Measurements from ENCODE around the gene FGF23. TPM values are rescaled to one million over a fixed set of nuclear protein-coding genes. Genes with fewer than 3 reads are reported as not detected.
A peak's percentile ranks its signal among the peaks of the same experiment; 100 is the strongest.

The FGF23 gene
- total RNA-seq, 1 donor from 2014 or later = not detected

DNA sequence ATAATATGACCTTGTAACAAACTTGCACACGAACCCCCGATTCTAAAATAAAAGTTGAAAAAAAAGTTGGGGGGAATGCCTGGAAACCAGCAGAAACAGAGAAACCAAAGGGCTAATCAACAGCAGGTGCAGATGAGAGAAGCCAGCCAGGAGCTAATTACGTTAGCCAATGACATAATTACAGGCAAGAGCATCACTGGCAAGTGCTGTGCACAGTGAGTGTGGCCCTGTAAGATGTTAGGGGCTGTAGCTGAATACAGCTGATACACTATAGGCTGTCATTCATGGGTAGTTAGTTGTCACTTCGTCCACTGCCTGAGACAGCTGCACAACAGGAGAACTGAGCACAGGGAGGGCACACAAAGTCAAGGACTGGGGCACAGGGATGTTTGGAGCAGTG, 7.3 kb upstream of the FGF23 start:
- no peak for DNase-seq (ENCODE audit: low spot score)

DNA sequence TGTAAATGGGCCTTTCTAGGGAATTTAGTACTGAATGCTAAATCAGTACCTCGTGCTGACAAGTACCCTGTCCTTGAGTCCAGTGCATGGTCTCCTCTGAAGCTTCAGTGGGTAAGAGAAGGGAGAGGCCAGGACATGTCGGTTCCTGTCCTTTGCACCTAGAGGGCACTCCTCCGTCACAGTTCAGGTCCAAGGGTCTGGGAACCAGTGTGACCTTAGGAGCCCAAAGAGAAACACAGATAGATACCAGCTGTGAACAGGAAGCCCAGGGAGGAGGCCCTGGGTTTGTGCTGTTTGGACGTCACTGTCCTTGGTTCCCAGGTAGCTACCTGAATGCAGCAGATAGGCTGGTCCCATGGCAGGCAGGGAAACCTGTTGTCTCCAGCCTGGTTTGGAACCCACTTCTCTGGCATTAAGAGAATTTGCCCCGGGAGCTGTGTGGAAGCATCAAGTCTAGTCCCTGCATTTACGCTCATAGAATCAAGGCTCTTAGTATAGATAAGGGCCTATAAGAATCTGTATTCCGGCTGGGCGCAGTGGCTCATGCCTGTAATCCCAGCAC, 3.9 kb upstream of the FGF23 start:
- no peak for DNase-seq (ENCODE audit: low spot score)

DNA sequence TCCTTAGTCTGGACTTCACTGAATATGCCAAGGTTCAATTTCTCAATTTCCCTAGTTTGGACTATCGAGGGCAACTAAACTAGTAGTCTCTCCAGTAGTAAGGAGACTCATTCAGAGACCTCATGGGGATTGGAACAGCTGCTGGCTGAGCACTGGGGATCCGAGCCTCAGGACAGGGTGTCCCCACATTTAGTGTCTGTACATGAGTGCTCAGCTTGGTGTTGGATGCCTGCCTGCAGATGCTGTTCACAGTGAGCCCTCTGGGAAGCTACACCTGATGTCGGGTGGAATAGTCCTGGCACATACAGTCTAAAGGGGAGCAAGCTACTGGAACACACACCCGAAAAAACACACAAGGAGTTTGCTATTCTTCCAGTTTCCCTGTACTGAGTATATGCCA, 820 bp upstream of the FGF23 start:
- no peak for DNase-seq (ENCODE audit: low spot score)

DNA sequence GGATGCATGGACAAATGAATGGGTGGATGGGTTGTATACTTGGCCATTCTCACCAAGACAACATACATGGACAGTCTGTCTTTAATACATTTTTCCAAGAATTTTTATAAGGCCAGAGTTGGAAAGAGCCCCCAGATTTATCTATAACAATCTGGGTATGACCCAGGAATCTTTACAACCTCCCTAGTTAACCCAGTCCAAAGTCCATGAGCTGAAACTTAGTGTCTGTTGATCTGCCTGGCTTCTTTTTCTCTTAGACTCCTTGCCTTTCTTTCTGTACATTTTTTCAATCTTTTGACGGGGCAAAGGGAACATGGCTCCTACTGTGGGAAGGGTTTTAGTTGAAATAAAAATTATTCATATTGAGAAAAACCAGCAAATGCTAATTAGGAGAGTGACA, 740 bp downstream of the FGF23 start:
- DNase-seq (ENCODE audit: low spot score) = no peak

GRCh38 chr12:4375449-4375848, 4.1 kb downstream of the FGF23 start:
- no peak for DNase-seq (ENCODE audit: low spot score)

DNA sequence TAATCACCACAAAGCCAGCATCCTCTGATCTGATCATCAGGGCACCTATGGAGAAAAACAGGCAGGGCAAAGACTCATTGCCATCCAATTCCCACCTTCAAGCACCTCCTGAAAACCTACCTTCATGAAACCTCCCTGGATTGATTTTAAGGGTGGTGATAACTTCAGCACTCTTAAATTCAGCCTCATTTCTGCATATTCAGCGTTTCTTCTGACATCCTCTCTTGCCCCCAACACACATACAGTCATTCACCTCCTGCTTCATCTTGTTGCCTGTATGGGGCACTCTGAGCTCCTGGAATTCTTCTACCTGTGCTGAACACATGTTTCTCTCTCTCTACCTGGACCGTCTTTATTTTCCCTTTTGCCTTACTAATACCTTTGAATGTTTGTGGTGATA, 6.9 kb downstream of the FGF23 start:
- no peak for DNase-seq (ENCODE audit: low spot score)

GRCh38 chr12:4370265-4370664, 9.2 kb downstream of the FGF23 start:
- no peak for DNase-seq (ENCODE audit: low spot score)

DNA sequence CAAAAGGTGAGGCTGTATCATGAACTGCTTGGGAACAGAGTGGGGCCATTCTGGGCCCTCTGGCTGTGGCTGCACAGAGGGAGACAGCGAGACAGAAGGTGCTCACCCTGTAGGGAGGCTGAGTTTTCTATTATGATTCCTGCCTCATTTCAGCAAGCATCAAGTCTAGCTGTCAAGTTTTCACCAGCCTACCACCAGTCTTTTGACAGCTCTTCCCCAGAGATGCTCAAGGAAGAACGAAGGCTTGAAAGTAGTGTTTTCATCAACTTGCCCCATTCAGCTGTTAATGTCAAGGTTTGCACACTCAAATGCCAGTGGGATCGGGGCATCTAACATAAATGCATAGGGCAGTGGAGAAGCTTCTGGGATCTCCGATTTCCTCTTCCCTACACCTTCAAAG, 10.0 kb downstream of the FGF23 start:
- no peak for DNase-seq (ENCODE audit: low spot score)

- DNase-seq (ENCODE audit: low spot score) = no peak
These were observed 13.4 kb downstream of the FGF23 start for GRCh38 chr12:4366090-4366489.

GRCh38 chr12:4356041-4356327, 23.5 kb downstream of the FGF23 start:
- DNase-seq (ENCODE audit: low spot score) = no peak

DNA sequence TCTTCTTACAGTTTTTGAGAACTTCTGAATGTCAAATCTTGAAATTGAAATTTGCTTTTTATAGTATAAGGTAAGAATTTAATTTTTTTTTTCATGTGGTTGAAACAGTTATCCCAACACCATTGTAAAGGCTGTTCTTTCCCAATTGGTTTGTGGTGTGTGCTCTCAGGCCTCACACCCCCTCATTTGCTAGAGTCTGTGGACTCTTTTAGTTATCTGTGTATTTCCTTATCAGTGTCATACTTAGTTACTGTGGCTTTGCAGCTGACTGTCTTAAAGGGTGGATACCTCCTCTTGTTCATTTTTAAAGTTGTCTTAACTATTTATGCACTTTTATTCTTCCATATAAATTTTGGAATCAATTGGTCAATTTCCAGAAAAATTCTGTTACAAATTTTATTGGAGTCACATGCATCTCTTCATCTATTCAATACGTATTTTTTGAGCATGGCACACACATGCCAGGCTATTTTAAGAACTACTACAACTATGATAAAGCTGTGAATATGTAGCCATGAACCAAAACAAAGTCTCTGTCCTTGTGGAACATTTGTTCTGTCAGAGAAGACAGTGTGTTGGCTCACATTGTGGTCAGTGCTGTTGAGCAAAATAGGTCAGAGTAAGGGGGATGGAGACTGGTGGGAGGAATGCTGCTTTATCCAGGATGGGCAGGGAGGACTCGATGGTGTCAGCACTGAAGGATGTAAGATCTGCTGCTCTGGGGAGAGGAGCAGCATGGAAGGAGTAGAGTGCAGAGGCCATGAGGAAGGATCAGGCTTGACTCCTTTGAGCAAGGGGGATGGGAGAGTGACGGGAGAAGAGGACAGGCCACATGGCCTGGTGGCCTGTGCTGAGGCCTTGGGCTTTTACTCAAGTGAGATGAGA, 24.1 kb downstream of the FGF23 start:
- no peak for DNase-seq (ENCODE audit: low spot score)

DNA sequence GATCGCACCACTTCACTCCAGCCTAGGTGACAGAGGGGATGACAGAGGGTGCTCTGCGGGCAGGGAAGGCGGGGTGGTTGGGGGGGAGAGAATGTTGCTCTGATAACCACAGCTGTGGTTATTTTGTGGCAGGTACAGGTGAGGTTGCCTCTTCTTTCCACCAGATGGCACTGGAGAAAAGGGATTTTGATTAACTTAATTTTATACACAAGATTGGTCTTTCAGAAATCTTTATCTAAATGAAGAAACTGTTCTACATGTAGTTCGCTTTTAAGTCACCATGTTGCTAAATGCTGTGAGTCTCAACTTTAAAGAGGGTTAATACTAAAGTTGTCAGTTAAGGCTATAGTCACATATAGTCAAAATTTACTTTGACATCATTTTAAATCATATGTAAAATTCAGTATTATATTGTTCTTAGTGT, 25.7 kb downstream of the FGF23 start:
- DNase-seq (ENCODE audit: low spot score) = no peak

DNA sequence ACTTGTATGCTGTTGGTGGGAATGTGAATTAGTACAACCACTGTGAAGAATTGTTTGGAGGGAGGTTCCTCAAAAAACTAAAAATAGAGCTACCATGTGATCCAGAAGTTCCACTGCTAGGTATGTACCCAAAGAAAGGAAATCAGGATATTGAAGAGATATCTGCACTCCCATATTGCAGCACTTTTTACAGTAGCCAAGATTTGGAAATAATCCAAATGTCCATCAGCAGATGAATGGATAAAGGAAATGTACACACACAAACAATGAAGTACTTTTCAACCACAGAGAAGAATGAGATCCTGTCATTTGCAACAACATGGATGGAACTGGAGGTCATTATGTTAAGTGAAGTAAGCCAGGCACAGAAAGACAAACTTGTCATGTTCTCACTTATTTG, 32.6 kb downstream of the FGF23 start:
- DNase-seq (ENCODE audit: low spot score) = no peak

- DNase-seq (ENCODE audit: low spot score) = no peak
These were observed 47.7 kb downstream of the FGF23 start for GRCh38 chr12:4331842-4332241.

DNA sequence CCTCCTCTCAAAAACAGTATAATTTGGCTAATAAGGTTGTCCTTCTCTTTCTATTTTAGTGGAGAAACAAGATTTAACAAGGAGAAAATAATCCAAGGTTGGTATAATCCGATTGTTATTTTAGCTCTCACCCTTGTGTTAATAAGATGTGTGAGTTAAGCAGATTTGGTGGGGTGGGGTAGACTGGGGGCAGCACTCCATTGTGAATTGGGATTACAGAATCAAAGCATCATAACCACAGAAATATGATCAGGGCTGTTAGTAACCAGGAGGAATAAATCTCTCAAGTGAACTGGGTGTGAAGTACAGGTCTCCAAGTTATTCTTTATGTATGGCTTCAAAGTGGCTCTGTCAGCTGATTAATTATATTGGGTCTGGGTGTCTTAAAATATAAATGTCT, 48.3 kb downstream of the FGF23 start:
- DNase-seq (ENCODE audit: low spot score) = no peak

DNA sequence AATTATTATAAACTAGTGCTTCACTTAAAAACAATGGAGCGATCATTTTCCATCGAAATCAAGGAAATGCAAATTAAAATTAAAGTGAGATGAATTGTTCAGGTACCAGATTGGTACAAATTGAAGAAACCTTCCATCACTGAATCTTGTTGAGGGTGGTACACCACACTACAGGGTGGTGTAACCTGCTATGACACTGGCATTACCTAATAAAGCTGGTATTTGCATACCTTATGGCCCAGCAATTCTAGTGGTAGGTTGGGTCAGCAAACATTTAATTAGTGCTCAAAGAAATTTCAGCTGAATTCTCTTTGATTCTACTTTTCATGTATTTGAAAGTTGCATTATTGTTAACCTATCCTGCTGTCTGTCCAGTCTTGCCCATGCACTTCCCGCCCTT, 49.3 kb downstream of the FGF23 start:
- no peak for DNase-seq (ENCODE audit: low spot score)

DNA sequence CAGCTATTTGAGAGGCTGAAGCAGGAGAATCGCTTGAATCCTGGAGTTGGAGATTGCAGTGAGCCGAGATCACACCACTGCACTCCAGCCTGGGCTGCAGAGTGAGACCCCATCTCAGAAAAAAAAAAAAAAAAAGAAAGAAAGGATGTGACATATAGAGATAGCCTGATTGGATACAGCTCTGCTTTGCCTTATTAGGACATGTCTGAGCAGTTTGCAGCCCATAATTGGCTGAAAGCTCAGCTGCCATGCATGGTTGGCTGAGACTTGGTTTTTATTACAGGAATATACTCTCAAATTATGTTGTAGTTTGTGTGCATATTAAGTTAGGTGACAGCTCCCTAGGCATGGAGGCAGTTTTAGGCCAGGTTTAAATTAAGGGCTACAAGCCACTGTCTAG, 52.2 kb downstream of the FGF23 start:
- no peak for DNase-seq (ENCODE audit: low spot score)

DNA sequence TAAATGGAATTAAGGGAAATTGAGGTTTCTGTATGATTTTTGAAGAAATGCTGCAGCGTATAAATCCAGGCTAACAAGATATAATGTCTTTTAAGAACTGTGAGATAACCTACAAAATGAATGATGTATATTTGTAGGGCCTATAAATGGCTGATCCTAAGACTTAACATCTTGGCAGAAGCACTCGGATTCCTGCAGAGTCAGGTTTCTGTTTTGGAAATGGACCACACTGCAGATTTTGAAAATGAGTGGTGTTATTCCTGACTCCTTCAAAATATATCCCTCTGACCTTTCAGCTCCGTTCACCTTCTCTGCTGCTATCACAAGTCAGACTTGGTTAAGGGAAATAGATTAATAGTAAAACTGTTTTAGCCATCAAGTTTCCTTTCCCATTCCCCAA, 53.5 kb downstream of the FGF23 start:
- DNase-seq (ENCODE audit: low spot score) = no peak

GRCh38 chr12:4324366-4324765, 55.1 kb downstream of the FGF23 start:
- DNase-seq (ENCODE audit: low spot score) = no peak

DNA sequence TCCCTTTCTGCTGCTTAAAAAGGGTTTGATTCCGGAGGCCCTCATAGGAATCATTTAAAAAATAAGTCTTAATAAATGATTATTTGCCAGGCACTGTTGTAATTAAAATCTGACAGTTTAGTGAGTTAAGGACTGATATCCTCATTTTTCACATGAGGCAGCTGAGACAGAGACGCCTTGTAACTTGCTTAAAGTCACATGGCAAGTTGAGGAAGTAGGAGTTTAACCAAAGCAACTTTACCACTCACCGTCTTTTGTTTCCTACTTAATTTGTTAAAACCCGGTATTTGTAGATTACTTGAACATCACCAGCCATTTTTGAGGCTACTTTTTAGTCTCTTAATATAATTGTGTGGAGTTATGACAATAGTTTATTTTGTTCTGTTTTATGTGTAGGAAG, 56.1 kb downstream of the FGF23 start:
- no peak for DNase-seq (ENCODE audit: low spot score)

GRCh38 chr12:4322726-4323125, 56.8 kb downstream of the FGF23 start:
- no peak for DNase-seq (ENCODE audit: low spot score)

DNA sequence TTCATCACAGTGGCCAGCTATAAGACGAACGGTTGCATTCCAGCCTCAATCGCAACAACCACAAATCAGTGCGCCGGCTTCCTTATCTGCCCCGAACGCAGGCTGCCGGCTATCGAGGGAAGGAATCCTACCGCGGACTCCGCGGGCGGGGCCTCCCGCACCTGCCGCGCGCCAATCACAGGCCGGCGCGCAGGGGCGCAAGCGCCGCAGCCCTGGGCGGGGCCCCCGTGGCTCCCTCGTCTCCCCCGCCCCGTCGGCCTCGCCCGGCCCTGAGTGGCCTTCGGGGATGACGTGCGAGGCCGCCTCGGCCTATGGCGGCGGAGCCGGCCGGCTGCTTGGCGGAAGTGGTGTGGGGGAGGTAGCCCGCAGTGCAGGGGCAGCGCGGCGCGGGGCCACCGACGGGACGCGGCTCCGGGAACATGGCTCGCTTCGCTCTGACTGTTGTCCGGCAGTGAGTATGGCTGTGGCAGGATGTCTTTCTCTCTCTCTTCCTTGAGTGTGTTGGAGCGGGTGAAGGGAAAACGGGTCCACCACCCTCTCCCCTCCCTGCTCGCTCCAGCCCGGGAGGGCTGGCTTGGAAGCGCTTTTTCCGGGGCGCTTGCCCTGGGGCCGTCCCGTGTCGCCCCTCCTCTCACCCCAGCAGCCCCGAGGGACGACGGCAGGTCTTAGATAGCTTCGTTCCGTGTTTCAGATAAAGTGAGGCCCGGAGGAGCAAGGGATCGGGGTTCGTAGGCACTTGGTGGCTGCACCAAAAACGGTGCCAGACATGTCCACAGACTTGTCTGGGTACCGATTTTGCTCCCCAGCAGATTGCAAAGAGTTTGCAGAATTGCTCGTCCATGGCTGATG, 58.4 kb downstream of the FGF23 start, which contains the start of gene TIGAR:
TIGAR (plus strand) TSS at position 361 of the 849 bp plus-strand sequence; CDS start at position 420, 59 bp downstream.
- DNase-seq (ENCODE audit: low spot score) = peak; percentile 98

All from mesenteric fat pad (tissue), 1 donor.